Activated CD8-positive, alpha-beta T cell treated with anti-CD3 and anti-CD28 coated beads for 36 hours (primary cell): ENCODE results near the gene KLF5. TPM values are rescaled to one million over a fixed set of nuclear protein-coding genes. Genes with fewer than 3 reads are reported as not detected.

ENCODE experiments used
- ATAC-seq: fragments of 200-7000 bp; cut with Tn5 transposase; one replicate; pipeline ENCODE4 v1.10.0; 2021; ENCODE audit warnings: mild to moderate bottlenecking, moderate library complexity
- CTCF ChIA-PET: fragments of 350-600 bp; sonication (Branson Sonifier 250); formaldehyde crosslinking; loops from one replicate; lab custom pipeline; 2021; ENCODE audit warnings: antibody characterized with exemption; lab: Charles Lee
- POLR2A ChIA-PET: fragments of 350-600 bp; sonication (Branson Sonifier 250); formaldehyde crosslinking; loops from one replicate; lab custom pipeline; 2021; ENCODE audit warnings: antibody characterized with exemption; lab: Charles Lee
- DNase-seq: peaks from one replicate; pipeline ENCODE4 v3.0.0-alpha.2; 2020
- H3K27ac Mint-ChIP-seq: one replicate; pipeline ENCODE4 v1.8.0; 2021; ENCODE audit warnings: mild to moderate bottlenecking, mixed read lengths
- H3K27me3 Mint-ChIP-seq: one replicate; pipeline ENCODE4 v1.8.0; 2021; ENCODE audit warnings: mixed read lengths
- H3K36me3 Mint-ChIP-seq: one replicate; pipeline ENCODE4 v1.8.0; 2021; ENCODE audit warnings: low read depth, mixed read lengths
- H3K4me1 Mint-ChIP-seq: one replicate; pipeline ENCODE4 v1.8.0; 2021; ENCODE audit warnings: low read depth, mixed read lengths
- H3K4me3 Mint-ChIP-seq: one replicate; pipeline ENCODE4 v1.8.0; 2021; ENCODE audit warnings: mild to moderate bottlenecking, moderate library complexity, mixed read lengths
- H3K9me3 Mint-ChIP-seq: one replicate; pipeline ENCODE4 v1.8.0; 2021; ENCODE audit warnings: mixed read lengths
- intact Hi-C: fragments of 100-400 bp; cut with micrococcal nuclease; formaldehyde crosslinking; loops from one replicate; pipeline ENCODE4 v1.10.0; 2022
- total RNA-seq, 2 experiments: library from RNA; stranded (reverse); gene quantifications; one replicate each; pipeline ENCODE4 v1.2.3, GENCODE V29; 2021
- TF ChIP-seq, protein P1 (sequence below): fragments of 200-600 bp; IDR thresholded peaks from one replicate; pipeline ENCODE4 v1.8.0; 2022; ENCODE audit warnings: antibody characterized with exemption, mild to moderate bottlenecking

KLF5 gene
- total RNA-seq: 1 to 10 TPM; 1.3 to 1.6 TPM

DNA sequence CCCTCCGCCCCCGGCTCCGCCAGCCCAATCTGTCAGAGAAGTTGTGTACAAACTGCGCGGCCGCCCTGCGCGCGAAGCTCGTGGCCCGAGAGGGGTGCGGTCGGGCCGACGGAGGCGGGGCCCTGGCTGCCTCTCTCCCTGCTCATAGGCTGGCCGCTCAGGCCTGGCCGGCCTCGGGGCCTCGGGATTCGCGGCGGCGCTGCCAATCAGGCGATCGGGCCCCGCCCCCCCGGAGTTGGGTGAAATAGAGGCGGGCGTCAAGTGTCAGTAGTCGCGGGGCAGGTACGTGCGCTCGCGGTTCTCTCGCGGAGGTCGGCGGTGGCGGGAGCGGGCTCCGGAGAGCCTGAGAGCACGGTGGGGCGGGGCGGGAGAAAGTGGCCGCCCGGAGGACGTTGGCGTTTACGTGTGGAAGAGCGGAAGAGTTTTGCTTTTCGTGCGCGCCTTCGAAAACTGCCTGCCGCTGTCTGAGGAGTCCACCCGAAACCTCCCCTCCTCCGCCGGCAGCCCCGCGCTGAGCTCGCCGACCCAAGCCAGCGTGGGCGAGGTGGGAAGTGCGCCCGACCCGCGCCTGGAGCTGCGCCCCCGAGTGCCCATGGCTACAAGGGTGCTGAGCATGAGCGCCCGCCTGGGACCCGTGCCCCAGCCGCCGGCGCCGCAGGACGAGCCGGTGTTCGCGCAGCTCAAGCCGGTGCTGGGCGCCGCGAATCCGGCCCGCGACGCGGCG, at the start of gene KLF5:
KLF5 (plus strand) TSS at position 270 of the 724 bp plus-strand sequence; CDS start at position 593, 323 bp downstream.
- Mint-ChIP-seq H3K9me3 (no peaks in the 10 kb centered on the region), H3K27me3 (peaks cover 39% of the 10 kb centered on the region), H3K4me3 (peak within 1 kb of the TSS; percentile 72), H3K27ac (no peak within 1 kb of the TSS), H3K36me3 (no peaks in the 10 kb centered on the region), H3K4me1 (peaks cover 15% of the 10 kb centered on the region)
- intact Hi-C loops: no loop called here
- TF ChIP-seq, protein P1, sequence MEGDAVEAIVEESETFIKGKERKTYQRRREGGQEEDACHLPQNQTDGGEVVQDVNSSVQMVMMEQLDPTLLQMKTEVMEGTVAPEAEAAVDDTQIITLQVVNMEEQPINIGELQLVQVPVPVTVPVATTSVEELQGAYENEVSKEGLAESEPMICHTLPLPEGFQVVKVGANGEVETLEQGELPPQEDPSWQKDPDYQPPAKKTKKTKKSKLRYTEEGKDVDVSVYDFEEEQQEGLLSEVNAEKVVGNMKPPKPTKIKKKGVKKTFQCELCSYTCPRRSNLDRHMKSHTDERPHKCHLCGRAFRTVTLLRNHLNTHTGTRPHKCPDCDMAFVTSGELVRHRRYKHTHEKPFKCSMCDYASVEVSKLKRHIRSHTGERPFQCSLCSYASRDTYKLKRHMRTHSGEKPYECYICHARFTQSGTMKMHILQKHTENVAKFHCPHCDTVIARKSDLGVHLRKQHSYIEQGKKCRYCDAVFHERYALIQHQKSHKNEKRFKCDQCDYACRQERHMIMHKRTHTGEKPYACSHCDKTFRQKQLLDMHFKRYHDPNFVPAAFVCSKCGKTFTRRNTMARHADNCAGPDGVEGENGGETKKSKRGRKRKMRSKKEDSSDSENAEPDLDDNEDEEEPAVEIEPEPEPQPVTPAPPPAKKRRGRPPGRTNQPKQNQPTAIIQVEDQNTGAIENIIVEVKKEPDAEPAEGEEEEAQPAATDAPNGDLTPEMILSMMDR: no peak
- ChIA-PET CTCF (interaction anchor here (1.0 to 2.0 kb wide), 4 partner anchors 15 to 652 kb away, joined by 3 to 10 read pairs (median 3); no protein-coding TSS in a partner anchor), POLR2A (interaction anchor here (0.6 kb wide), 1 partner anchor 640 kb away, joined by 3 read pairs; no protein-coding TSS in a partner anchor)
- peak; percentile 99 for ATAC-seq
- peak; percentile 96 for DNase-seq

DNA sequence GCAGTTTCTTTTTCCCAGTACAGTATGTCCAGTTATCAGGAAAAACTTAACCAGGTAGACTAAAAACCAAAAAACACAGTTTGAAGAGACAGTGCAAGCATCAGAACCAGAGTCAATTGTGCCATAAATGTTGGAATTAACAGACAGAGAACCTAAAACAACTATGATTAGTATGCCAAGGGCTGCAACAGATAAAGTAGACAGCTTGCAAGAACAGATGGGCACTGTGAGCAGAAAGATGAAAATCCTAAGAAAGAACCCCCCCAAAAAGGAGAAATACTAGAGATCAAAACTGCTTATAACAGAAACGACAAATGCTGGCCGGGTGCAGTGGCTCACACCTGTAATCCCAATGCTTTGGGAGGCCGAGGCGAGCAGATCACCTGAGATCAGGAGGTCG, 47.1 kb upstream of the KLF5 start:
- H3K27me3 Mint-ChIP-seq: no peaks in the 10 kb centered on the region
- CTCF ChIA-PET: no interaction called here
- TF ChIP-seq, protein P1: no peak
- no peak for DNase-seq
- H3K27ac Mint-ChIP-seq: no peak overlapping the region
- H3K4me1 Mint-ChIP-seq: no peaks in the 10 kb centered on the region
- H3K9me3 Mint-ChIP-seq: no peaks in the 10 kb centered on the region
- H3K4me3 Mint-ChIP-seq: no peak overlapping the region
- H3K36me3 Mint-ChIP-seq: peaks cover 18% of the 10 kb centered on the region
- intact Hi-C loops: no loop called here
- POLR2A ChIA-PET: no interaction called here
- no peak for ATAC-seq

DNA sequence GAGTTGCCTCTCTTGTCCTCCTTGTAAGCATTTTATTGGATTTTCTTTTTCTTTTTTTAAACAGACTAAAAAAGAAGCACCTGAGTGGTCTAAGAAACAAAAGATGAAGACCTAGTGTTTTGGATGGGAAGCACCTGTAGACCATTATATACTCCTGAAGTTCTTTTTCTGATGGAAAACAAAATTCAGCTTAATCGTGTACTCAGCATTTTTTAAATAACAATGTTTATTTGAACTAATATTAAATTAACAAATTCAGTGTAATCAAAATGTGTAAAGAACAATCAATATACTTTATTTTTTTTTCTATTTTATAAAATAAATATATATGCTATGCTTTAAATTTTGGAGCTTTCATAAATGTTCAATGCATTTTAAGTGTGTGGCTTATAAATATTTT, 43.0 kb upstream of the KLF5 start:
- Mint-ChIP-seq H3K9me3 (no peaks in the 10 kb centered on the region), H3K4me1 (no peaks in the 10 kb centered on the region), H3K4me3 (no peak overlapping the region), H3K27ac (no peak overlapping the region), H3K27me3 (no peaks in the 10 kb centered on the region), H3K36me3 (peaks cover 22% of the 10 kb centered on the region)
- POLR2A ChIA-PET: no interaction called here
- DNase-seq (no peak), ATAC-seq (no peak)
- intact Hi-C loops: no loop called here
- CTCF ChIA-PET: no interaction called here
- TF ChIP-seq, protein P1: no peak

DNA sequence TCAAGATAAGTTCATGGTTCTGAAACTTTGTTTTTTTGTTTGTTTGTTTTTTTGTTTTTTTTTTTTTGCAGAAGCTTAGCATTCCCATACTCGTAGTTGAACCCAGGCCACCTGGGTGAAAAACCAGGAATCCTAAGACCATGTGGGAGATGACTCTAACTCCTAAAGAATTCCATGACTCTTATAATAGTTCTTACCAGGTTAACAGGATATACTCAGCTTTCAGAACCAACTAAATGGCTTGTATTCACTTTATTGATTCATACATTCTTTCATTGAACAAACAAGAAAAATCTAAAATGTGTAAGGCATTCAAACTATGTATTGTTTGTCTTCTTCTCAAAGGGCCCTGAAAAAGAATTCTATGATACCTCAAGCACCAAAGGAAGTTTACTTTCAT, 40.5 kb upstream of the KLF5 start:
- intact Hi-C loops: no loop called here
- H3K9me3 Mint-ChIP-seq: no peaks in the 10 kb centered on the region
- no peak overlapping the region for H3K27ac Mint-ChIP-seq
- ChIA-PET CTCF (no interaction called here), POLR2A (no interaction called here)
- ATAC-seq (no peak), DNase-seq (no peak)
- H3K36me3 Mint-ChIP-seq: peaks cover 13% of the 10 kb centered on the region
- H3K4me1 Mint-ChIP-seq: no peaks in the 10 kb centered on the region
- no peak overlapping the region for H3K4me3 Mint-ChIP-seq
- TF ChIP-seq, protein P1: no peak
- H3K27me3 Mint-ChIP-seq: no peaks in the 10 kb centered on the region

DNA sequence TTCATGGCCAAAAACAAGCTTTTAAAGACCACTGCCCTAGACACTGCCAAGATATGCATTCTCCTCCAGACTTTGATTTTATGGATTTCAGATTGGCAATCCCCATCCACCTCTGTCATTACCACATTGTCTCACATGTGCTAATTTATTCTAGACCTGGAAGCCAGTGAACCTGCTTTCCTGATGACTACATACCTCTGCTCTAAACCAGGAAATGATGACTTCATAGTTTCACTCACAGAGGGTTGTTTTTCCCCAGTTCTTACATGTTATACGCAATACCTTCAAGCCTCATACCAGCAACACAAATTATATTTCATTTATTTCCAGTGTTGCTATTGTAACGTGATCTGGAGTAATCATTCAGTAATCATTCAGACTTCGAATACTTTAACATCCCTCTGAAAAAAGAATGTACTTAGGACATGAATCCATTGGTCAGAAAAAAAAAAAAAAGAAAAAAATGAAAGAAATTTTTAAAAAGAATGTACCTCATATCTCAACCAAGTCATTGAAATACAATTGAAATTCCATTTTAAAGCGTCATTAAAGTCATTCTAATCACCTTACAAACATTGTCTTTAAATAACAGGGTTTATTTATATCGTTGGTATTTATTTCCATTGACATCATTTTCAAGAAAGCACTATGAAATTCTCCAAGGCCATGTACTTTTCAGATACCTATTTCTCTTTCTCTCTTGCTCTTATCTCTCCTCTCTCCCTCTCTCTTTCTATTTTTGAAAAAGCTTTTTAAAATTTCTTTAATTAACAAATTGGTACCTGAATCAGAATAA, 33.4 kb upstream of the KLF5 start:
- ChIA-PET POLR2A (no interaction called here), CTCF (no interaction called here)
- Mint-ChIP-seq H3K9me3 (no peaks in the 10 kb centered on the region), H3K36me3 (peaks cover 3% of the 10 kb centered on the region), H3K27ac (no peak overlapping the region), H3K4me3 (no peak overlapping the region), H3K4me1 (peaks cover 6% of the 10 kb centered on the region), H3K27me3 (no peaks in the 10 kb centered on the region)
- ATAC-seq (peak; percentile 66), DNase-seq (no peak)
- intact Hi-C loops: no loop called here
- TF ChIP-seq, protein P1: no peak
